Activated CD4-positive, alpha-beta memory T cell treated with anti-CD3 and anti-CD28 coated beads, Interleukin-2, amount 10 ng/mL, durations not matched to agents 7 days and 5 days (primary cell): ENCODE results near the gene BTD. TPM values are rescaled to one million over a fixed set of nuclear protein-coding genes. Genes with fewer than 3 reads are reported as not detected.
"Not testable (repeated sequence)": the region's sequence is repeated elsewhere in the genome, so short reads cannot be mapped to it uniquely, and the experiment has no call there.

Experiments used
- CTCF ChIA-PET: fragments of 350-600 bp; sonication (Branson Sonifier 250); formaldehyde crosslinking; loops from one replicate; lab custom pipeline; 2021; ENCODE audit warnings: antibody characterized with exemption, inconsistent platforms; lab: Charles Lee
- POLR2A ChIA-PET: fragments of 350-600 bp; sonication (Branson Sonifier 250); formaldehyde crosslinking; loops from one replicate; lab custom pipeline; 2021; ENCODE audit warnings: antibody characterized with exemption; lab: Charles Lee
- DNase-seq: peaks from one replicate; pipeline ENCODE4 v3.0.0-alpha.2; 2020
- H3K27ac Mint-ChIP-seq: one replicate; pipeline ENCODE4 v1.8.0; 2021; ENCODE audit warnings: mild to moderate bottlenecking, mixed read lengths
- H3K27me3 Mint-ChIP-seq: one replicate; pipeline ENCODE4 v1.8.0; 2021; ENCODE audit warnings: mixed read lengths
- H3K36me3 Mint-ChIP-seq: one replicate; pipeline ENCODE4 v1.8.0; 2021; ENCODE audit warnings: low read depth, mixed read lengths
- H3K4me1 Mint-ChIP-seq: one replicate; pipeline ENCODE4 v1.8.0; 2021; ENCODE audit warnings: mixed read lengths
- H3K4me3 Mint-ChIP-seq: one replicate; pipeline ENCODE4 v1.8.0; 2021; ENCODE audit warnings: mild to moderate bottlenecking, mixed read lengths
- H3K9me3 Mint-ChIP-seq: one replicate; pipeline ENCODE4 v1.8.0; 2021; ENCODE audit warnings: mixed read lengths
- total RNA-seq, 2 experiments: library from RNA; stranded (reverse); gene quantifications; one replicate each; pipeline ENCODE4 v1.2.3, GENCODE V29; 2021

The BTD gene
- total RNA-seq, 2 experiments from 2014 or later, result 11.7 to 12.7 TPM

GRCh38 chr3:15610082-15610759, 8.7 kb downstream of the BTD start:
- DNase-seq, result no peak
- H3K4me1 Mint-ChIP-seq, result no peaks in the 10 kb centered on the region
- H3K9me3 Mint-ChIP-seq, result no peaks in the 10 kb centered on the region
- ChIA-PET POLR2A (no interaction called here), CTCF (no interaction called here)
- no peak overlapping the region for H3K4me3 Mint-ChIP-seq
- peaks cover 2% of the 10 kb centered on the region for H3K36me3 Mint-ChIP-seq
- peaks cover 2% of the 10 kb centered on the region for H3K27me3 Mint-ChIP-seq
- no peak overlapping the region for H3K27ac Mint-ChIP-seq

DNA sequence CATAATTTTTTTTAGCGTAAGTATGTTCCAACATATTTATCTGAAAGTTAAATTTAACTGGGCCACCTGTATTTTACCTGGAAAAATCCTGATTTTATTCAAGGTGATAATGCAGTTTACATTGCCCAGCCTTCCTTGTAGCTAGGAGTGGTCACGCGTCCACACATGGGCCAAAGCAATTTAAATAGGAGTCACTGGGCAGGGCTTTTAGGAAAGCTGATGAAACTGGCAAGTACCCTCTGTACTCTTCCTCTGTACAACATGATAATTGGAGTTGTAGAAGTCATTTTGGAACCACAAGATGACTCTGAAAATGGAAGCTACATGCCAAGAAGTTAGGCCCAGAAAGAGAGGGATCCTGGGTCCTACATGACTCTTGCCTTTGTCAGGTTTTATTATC, 9.5 kb downstream of the BTD start:
- Mint-ChIP-seq H3K27me3 (peaks cover 2% of the 10 kb centered on the region), H3K27ac (no peak overlapping the region), H3K4me3 (no peak overlapping the region), H3K36me3 (peaks cover 2% of the 10 kb centered on the region), H3K4me1 (no peaks in the 10 kb centered on the region), H3K9me3 (no peaks in the 10 kb centered on the region)
- POLR2A ChIA-PET, result no interaction called here
- CTCF ChIA-PET, result no interaction called here
- no peak for DNase-seq

GRCh38 chr3:15612001-15612400, 10.5 kb downstream of the BTD start:
- DNase-seq, result no peak
- POLR2A ChIA-PET, result interaction anchor here (0.7 kb wide), 1 partner anchor 9 kb away, joined by 3 read pairs; no protein-coding TSS in a partner anchor
- Mint-ChIP-seq H3K36me3 (no peaks in the 10 kb centered on the region), H3K27ac (no peak overlapping the region), H3K4me1 (no peaks in the 10 kb centered on the region), H3K4me3 (no peak overlapping the region), H3K27me3 (peaks cover 2% of the 10 kb centered on the region), H3K9me3 (no peaks in the 10 kb centered on the region)
- CTCF ChIA-PET, result interaction anchor here (0.8 kb wide), 1 partner anchor 19 kb away, joined by 4 read pairs; no protein-coding TSS in a partner anchor

GRCh38 chr3:15614958-15615357, 13.4 kb downstream of the BTD start:
- Mint-ChIP-seq H3K4me1 (no peaks in the 10 kb centered on the region), H3K9me3 (peaks cover 11% of the 10 kb centered on the region), H3K4me3 (no peak overlapping the region), H3K36me3 (peaks cover 10% of the 10 kb centered on the region), H3K27ac (no peak overlapping the region), H3K27me3 (peaks cover 2% of the 10 kb centered on the region)
- CTCF ChIA-PET, result no interaction called here
- DNase-seq, result no peak
- POLR2A ChIA-PET, result no interaction called here

DNA sequence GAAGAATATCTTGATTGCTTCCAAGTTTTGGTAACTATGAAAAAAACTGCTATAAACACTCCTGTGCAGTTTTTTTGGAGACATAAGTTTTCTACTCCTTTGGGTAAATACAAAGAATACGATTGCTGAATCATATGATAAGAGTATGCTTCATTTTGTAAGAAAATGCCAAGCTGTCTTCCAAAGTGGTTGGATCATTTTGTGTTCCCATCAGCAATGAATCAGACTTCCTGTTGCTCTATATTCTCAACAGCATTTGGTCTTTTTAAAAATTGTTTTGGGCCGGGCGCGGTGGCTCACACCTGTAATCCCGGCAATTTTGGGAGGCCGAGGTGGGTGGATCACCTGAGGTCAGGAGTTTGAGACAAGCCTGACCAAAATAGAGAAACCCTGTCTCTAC, 14.5 kb downstream of the BTD start:
- Mint-ChIP-seq H3K27ac (no peak overlapping the region), H3K9me3 (peaks cover 18% of the 10 kb centered on the region), H3K27me3 (peaks cover 2% of the 10 kb centered on the region), H3K4me3 (no peak overlapping the region), H3K36me3 (peaks cover 18% of the 10 kb centered on the region), H3K4me1 (no peaks in the 10 kb centered on the region)
- ChIA-PET CTCF (no interaction called here), POLR2A (no interaction called here)
- DNase-seq, result no peak

DNA sequence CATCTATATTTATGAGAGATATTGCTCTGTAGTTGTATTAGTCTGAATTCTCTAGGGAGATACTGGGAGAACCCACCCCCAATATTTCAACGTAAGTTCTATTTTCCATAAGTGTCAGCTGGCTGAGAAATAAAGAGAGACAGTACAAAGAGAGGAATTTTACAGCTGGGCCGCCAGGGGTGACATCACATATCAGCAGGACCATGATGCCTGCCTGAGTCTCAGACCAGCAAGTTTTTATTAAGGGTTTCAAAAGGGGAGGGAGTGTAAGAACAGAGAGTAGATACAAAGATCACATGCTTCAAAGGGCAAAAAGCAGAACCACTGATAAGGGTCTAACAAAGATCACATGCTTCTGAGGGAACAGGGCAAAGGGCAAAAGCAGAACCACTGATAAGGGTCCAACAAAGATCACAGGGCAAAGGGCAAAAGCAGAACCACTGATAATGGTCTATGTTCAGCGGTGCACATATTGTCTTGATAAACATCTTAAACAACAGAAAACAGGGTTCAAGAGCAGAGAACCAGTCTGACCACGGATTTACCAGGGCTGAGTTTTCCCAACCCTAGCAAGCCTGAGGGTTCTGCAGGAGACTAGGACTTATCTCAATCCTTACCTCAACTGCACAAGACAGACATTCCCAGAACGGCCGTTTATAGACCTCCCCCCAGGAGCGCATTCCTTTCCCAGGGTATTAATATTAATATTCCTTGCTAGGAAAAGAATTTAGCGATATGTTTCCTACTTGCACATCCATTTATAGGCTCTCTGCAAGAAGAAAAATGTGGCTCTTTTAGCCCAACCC, 18.3 kb downstream of the BTD start:
- H3K27ac Mint-ChIP-seq, CTCF ChIA-PET, H3K27me3 Mint-ChIP-seq, H3K4me3 Mint-ChIP-seq, DNase-seq: not testable (repeated sequence)
- Mint-ChIP-seq H3K9me3 (peaks cover 34% of the 10 kb centered on the region), H3K4me1 (peaks cover 18% of the 10 kb centered on the region), H3K36me3 (peaks cover 43% of the 10 kb centered on the region)
- POLR2A ChIA-PET, result interaction anchor here (0.7 kb wide), 1 partner anchor 109 kb away, joined by 3 read pairs; no protein-coding TSS in a partner anchor

- Mint-ChIP-seq H3K9me3 (peaks cover 34% of the 10 kb centered on the region), H3K4me1 (peaks cover 25% of the 10 kb centered on the region), H3K4me3 (peak overlapping the region; percentile 9), H3K27ac (peak overlapping the region; percentile 23), H3K36me3 (peaks cover 43% of the 10 kb centered on the region), H3K27me3 (no peaks in the 10 kb centered on the region)
- ChIA-PET POLR2A (interaction anchor here (1.6 kb wide), 1 partner anchor 23 kb away, joined by 6 read pairs; the partner anchor contains the start of genes BTD and HACL1), CTCF (interaction anchor here (1.5 kb wide), 1 partner anchor 22 kb away, joined by 3 read pairs; the partner anchor contains the start of gene BTD)
- DNase-seq, result no peak
These were observed 22.2 kb downstream of the BTD start for GRCh38 chr3:15623535-15624440.

DNA sequence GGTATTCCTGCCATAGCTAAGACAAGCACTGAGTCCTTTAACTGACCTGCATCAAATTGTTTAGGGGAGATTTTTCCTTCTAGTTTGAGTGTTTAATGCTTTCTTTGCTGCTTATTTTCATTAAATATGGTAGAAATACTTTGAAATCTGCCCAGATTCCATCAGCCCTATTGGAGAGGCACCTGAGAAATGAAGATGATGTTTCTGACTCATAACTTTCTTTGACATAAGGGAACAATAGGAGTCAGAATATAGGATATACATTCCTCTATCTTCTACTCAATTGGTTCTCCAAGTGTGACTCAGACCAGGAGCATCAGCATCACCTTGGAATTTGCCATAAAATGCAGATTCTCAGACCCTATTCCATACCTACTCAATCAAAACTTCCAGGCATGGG, 27.4 kb downstream of the BTD start:
- Mint-ChIP-seq H3K4me3 (no peak overlapping the region), H3K27ac (no peak overlapping the region), H3K4me1 (peaks cover 40% of the 10 kb centered on the region), H3K9me3 (peaks cover 3% of the 10 kb centered on the region), H3K27me3 (no peaks in the 10 kb centered on the region), H3K36me3 (peaks cover 3% of the 10 kb centered on the region)
- DNase-seq, result no peak
- POLR2A ChIA-PET, result interaction anchor here (2.6 kb wide), 1 partner anchor 184 kb away, joined by 11 read pairs; no protein-coding TSS in a partner anchor
- CTCF ChIA-PET, result interaction anchor here (1.2 to 3.5 kb wide), 3 partner anchors 28 to 183 kb away, joined by 3 to 69 read pairs (median 3); partner anchors contain the start of genes BTD and HACL1

GRCh38 chr3:15629860-15630597, 28.5 kb downstream of the BTD start:
- H3K4me1 Mint-ChIP-seq, result peaks cover 32% of the 10 kb centered on the region
- no peak overlapping the region for H3K27ac Mint-ChIP-seq
- no peak overlapping the region for H3K4me3 Mint-ChIP-seq
- CTCF ChIA-PET, result interaction anchor here (0.7 to 3.5 kb wide), 16 partner anchors 18 to 616 kb away, joined by 3 to 69 read pairs (median 4); partner anchors contain the start of gene ANKRD28
- no peaks in the 10 kb centered on the region for H3K36me3 Mint-ChIP-seq
- H3K9me3 Mint-ChIP-seq, result no peaks in the 10 kb centered on the region
- POLR2A ChIA-PET, result interaction anchor here (0.5 to 2.6 kb wide), 4 partner anchors 29 to 989 kb away, joined by 3 to 11 read pairs (median 4); partner anchors contain the start of genes ANKRD28, BTD and HACL1
- peak; percentile 76 for DNase-seq
- no peaks in the 10 kb centered on the region for H3K27me3 Mint-ChIP-seq

DNA sequence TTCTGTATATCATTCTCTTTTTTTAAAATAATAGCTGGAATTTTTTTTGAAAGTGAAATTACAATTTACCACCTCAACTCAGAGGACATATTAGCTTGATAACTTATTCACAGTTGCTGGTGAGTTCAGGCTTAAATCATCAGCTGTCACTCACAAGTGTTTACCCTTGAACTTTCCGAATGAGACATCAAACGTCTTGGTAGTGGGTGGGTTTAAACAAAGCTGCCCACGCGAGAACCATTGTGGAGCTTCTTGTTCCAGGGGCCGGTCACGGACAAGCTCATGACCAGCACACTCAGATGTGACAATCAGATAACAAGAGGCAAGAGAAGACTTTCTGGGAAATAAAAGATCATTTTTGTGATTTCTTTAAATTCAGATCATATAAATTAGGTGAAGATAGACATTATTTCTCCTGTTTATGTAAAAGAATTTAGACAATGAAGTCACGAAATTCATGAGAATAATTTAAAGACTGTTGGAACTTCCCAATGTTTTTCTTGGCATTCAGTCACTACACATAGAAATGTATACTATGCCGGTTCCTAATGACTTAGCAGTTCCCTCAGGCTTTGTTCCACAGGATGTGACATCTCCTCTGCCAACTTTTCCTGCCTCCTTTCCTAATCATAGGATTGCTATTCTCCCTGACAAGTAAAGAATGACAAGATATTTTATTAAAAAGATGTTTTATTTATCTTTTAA, 29.3 kb downstream of the BTD start:
- CTCF ChIA-PET, result interaction anchor here (0.7 to 3.5 kb wide), 18 partner anchors 9 to 615 kb away, joined by 3 to 69 read pairs (median 4); partner anchors contain the start of gene ANKRD28
- Mint-ChIP-seq H3K27me3 (no peaks in the 10 kb centered on the region), H3K36me3 (no peaks in the 10 kb centered on the region), H3K9me3 (no peaks in the 10 kb centered on the region), H3K4me1 (peaks cover 36% of the 10 kb centered on the region), H3K27ac (no peak overlapping the region), H3K4me3 (no peak overlapping the region)
- DNase-seq, result no peak
- POLR2A ChIA-PET, result interaction anchor here (0.5 to 2.6 kb wide), 5 partner anchors 29 to 989 kb away, joined by 3 to 11 read pairs (median 4); partner anchors contain the start of genes ANKRD28, BTD and HACL1
